Esophagus muscularis mucosa (tissue), 4 donors: ENCODE measurements around the gene ZFP64.

Experiments
- CTCF ChIP-seq, 3 experiments: fragments of 200-600 bp in 2 of 3; fragments of 450-650 bp in 1 of 3; sonication (generic) in 2 of 3; IDR thresholded peaks; one replicate each; pipeline ENCODE4 v1.5.1; 2017 to 2019; ENCODE audit warnings: antibody characterized with exemption in 3 of 3, mild to moderate bottlenecking in 2 of 3, moderate library complexity in 1 of 3
- EP300 ChIP-seq: sonication (generic); formaldehyde crosslinking; IDR thresholded peaks from one replicate; pipeline ENCODE4 v1.6.1; 2017; ENCODE audit warnings: antibody characterized with exemption
- POLR2A ChIP-seq: fragments of 450-650 bp; IDR thresholded peaks from one replicate; pipeline ENCODE4 v1.6.1; 2017; ENCODE audit warnings: antibody characterized with exemption, moderate library complexity, mild to moderate bottlenecking, low read depth
- POLR2AphosphoS5 ChIP-seq, 2 donors: sonication (generic); formaldehyde crosslinking; IDR thresholded peaks; one replicate each; pipeline ENCODE4 v1.6.1; 2017; ENCODE audit warnings: antibody characterized with exemption in 2 of 2

GRCh38 chr20:52145587-52145986, 46.0 kb downstream of the ZFP64 start:
- TF ChIP-seq POLR2AphosphoS5 (IDR thresholded peaks at IDR 0.05) (no peak), POLR2A (no peak), EP300 (no peak), CTCF (IDR thresholded peaks at IDR 0.05) (no peak)
